ENCODE measurements around the gene ZNF19. TPM values are rescaled to one million over a fixed set of nuclear protein-coding genes. Genes with fewer than 3 reads are reported as not detected.

ZNF19 gene
- total RNA-seq = 1 to 10 TPM; 1.2 to 1.6 TPM

DNA sequence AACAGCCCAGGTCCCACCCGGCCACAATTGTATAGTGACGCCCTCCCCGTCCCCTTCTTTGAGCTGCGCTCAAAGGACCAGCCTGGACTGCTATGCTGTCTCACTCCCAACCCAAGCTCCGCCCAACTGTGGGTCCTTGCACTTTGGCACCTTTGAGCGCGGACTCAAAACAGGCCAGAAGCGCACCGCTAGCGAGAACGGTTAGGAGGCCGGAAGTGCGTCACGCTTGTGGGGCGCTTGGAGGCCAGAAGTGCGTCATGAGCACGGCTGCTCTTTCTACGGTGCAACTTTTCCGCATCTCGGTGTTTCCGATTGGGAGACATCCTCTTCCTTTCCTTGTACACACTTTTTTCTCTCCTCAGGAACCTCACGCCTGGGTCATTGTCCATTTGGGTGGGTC, at the start of gene ZNF19:
Gene ZNF19 (minus strand): TSS at position 203 of the 400 bp plus-strand sequence. CDS start 7,210 bp downstream, outside the sequence.
- intact Hi-C loops (cut with micrococcal nuclease) = loop anchor here (10.0 kb wide), 1 partner anchor 406 kb away; the partner anchor contains the start of gene IST1
- H3K4me1 Mint-ChIP-seq (ENCODE audit: low read depth) = peaks cover 5% of the 10 kb centered on the region
- CTCF ChIA-PET = interaction anchor here (1.2 kb wide), 1 partner anchor 13 kb away, joined by 7 read pairs; no protein-coding TSS in a partner anchor
- no peak for DNase-seq
- no peak within 1 kb of the TSS for H3K27ac Mint-ChIP-seq
- no peaks in the 10 kb centered on the region for H3K9me3 Mint-ChIP-seq
- no peaks in the 10 kb centered on the region for H3K27me3 Mint-ChIP-seq (ENCODE audit: low read depth)
- H3K36me3 Mint-ChIP-seq (ENCODE audit: low read depth) = no peaks in the 10 kb centered on the region
- H3K4me3 Mint-ChIP-seq = no peak within 1 kb of the TSS

DNA sequence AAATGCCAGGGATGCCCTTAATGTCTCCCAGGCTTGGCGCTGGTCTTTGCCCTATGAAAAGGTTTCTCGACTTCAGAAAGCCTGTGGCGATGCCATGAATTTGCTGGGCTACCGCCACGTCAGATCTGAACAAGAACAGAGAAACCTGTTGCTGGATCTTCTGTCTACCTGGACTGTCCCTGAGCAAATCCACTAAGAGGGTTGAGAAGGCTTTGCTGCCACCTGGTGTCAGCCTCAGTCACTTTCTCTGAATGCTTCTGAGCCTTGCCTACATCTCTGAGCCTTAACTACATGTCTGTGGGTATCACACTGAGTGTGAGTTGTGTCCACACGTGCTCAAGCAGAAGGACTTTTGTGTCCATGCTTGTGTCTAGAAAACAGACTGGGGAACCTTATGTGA, 48.5 kb upstream of the ZNF19 start:
- Mint-ChIP-seq H3K27me3 (ENCODE audit: low read depth) (no peaks in the 10 kb centered on the region), H3K4me3 (no peak overlapping the region), H3K4me1 (ENCODE audit: low read depth) (no peaks in the 10 kb centered on the region), H3K36me3 (ENCODE audit: low read depth) (no peaks in the 10 kb centered on the region), H3K9me3 (no peaks in the 10 kb centered on the region), H3K27ac (no peak overlapping the region)
- intact Hi-C loops (cut with micrococcal nuclease) = loop anchor here (1.0 kb wide), 2 partner anchors 58 to 75 kb away; partner anchors contain the start of gene ZNF23
- CTCF ChIA-PET = interaction anchor here (0.9 to 3.2 kb wide), 4 partner anchors 10 to 117 kb away, joined by 3 to 15 read pairs (median 9); no protein-coding TSS in a partner anchor
- DNase-seq = peak; percentile 65

DNA sequence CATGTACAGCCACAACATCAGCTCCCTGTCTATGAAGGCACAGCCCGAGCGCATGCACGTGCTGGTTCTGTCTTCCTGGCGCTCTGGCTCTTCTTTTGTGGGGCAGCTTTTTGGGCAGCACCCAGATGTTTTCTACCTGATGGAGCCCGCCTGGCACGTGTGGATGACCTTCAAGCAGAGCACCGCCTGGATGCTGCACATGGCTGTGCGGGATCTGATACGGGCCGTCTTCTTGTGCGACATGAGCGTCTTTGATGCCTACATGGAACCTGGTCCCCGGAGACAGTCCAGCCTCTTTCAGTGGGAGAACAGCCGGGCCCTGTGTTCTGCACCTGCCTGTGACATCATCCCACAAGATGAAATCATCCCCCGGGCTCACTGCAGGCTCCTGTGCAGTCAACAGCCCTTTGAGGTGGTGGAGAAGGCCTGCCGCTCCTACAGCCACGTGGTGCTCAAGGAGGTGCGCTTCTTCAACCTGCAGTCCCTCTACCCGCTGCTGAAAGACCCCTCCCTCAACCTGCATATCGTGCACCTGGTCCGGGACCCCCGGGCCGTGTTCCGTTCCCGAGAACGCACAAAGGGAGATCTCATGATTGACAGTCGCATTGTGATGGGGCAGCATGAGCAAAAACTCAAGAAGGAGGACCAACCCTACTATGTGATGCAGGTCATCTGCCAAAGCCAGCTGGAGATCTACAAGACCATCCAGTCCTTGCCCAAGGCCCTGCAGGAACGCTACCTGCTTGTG, 47.8 kb upstream of the ZNF19 start:
- CTCF ChIA-PET = interaction anchor here (0.9 to 3.2 kb wide), 2 partner anchors 37 to 48 kb away, joined by 3 to 7 read pairs; no protein-coding TSS in a partner anchor
- no peaks in the 10 kb centered on the region for H3K36me3 Mint-ChIP-seq (ENCODE audit: low read depth)
- intact Hi-C loops (cut with micrococcal nuclease) = loop anchor here (1.0 kb wide), 2 partner anchors 58 to 75 kb away; partner anchors contain the start of gene ZNF23
- no peaks in the 10 kb centered on the region for H3K9me3 Mint-ChIP-seq
- DNase-seq = no peak
- H3K4me1 Mint-ChIP-seq (ENCODE audit: low read depth) = no peaks in the 10 kb centered on the region
- H3K27me3 Mint-ChIP-seq (ENCODE audit: low read depth) = no peaks in the 10 kb centered on the region
- no peak overlapping the region for H3K4me3 Mint-ChIP-seq
- H3K27ac Mint-ChIP-seq = no peak overlapping the region

GRCh38 chr16:71532366-71532765, 43.2 kb upstream of the ZNF19 start:
- Mint-ChIP-seq H3K4me1 (ENCODE audit: low read depth) (no peaks in the 10 kb centered on the region), H3K36me3 (ENCODE audit: low read depth) (no peaks in the 10 kb centered on the region), H3K9me3 (no peaks in the 10 kb centered on the region), H3K4me3 (no peak overlapping the region), H3K27me3 (ENCODE audit: low read depth) (peaks cover 5% of the 10 kb centered on the region), H3K27ac (no peak overlapping the region)
- intact Hi-C loops (cut with micrococcal nuclease) = no loop called here
- DNase-seq = no peak
- CTCF ChIA-PET = interaction anchor here (0.7 kb wide), 1 partner anchor 19 kb away, joined by 3 read pairs; no protein-coding TSS in a partner anchor

- no peak overlapping the region for H3K27ac Mint-ChIP-seq
- CTCF ChIA-PET = interaction anchor here (0.6 kb wide), 2 partner anchors 15 to 69 kb away, joined by 3 read pairs; no protein-coding TSS in a partner anchor
- H3K36me3 Mint-ChIP-seq (ENCODE audit: low read depth) = no peaks in the 10 kb centered on the region
- H3K9me3 Mint-ChIP-seq = no peaks in the 10 kb centered on the region
- no peak overlapping the region for H3K4me3 Mint-ChIP-seq
- intact Hi-C loops (cut with micrococcal nuclease) = no loop called here
- DNase-seq = no peak
- no peaks in the 10 kb centered on the region for H3K4me1 Mint-ChIP-seq (ENCODE audit: low read depth)
- H3K27me3 Mint-ChIP-seq (ENCODE audit: low read depth) = peaks cover 20% of the 10 kb centered on the region
Measured at GRCh38 chr16:71528863-71529262, 39.7 kb upstream of the ZNF19 start.

DNA sequence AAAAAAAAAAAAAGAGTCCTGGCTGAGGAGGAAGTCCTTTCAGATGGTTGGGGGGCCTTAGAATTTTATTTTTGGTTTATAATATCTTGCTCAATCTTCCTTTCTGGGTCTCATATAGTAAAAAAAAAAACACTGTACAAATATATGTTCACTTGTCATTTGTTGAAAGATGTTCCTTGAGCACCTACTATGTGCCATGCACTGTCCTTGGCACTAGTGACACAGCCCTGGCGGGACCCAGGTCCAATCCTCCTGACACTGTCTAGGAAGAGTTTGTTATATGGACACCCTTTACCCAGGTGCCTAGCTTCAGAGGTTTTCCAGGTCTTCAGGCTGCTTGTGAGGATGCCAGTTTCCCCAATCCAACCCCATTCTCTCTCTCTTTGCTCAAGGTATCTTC, 39.1 kb upstream of the ZNF19 start:
- CTCF ChIA-PET = interaction anchor here (0.6 kb wide), 1 partner anchor 69 kb away, joined by 3 read pairs; no protein-coding TSS in a partner anchor
- Mint-ChIP-seq H3K27ac (no peak overlapping the region), H3K9me3 (no peaks in the 10 kb centered on the region), H3K36me3 (ENCODE audit: low read depth) (no peaks in the 10 kb centered on the region), H3K27me3 (ENCODE audit: low read depth) (peaks cover 20% of the 10 kb centered on the region), H3K4me3 (no peak overlapping the region), H3K4me1 (ENCODE audit: low read depth) (no peaks in the 10 kb centered on the region)
- no peak for DNase-seq
- intact Hi-C loops (cut with micrococcal nuclease) = no loop called here

DNA sequence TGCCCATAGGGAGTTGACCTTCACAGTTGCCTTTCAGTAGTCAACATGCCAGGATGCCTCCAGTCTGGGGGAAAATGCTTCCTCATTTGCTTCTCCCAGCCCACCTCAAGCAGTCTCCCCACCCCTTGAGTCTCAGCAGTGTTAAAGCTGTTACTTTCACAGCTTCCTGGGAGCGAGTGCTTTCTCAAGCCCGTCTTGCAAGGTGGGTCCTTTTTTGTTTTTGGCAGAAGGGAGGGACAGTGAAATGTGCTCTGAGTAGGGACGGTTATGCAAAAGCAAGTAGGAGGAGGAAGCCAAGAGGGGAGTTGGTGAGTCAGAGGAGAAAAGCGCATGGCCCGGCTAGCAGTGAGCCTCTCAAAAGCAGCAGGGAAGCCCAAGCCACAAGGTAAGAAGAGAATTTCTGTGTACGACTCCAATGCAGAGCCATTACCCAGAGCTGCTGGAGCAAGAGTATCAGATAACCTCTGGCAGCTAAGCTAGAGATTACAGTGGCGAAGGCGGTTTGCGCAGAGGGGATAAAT, 37.0 kb upstream of the ZNF19 start, which contains the start of gene CHST4:
Gene CHST4 (plus strand): TSS at position 316 of the 521 bp plus-strand sequence. CDS start 10,252 bp downstream, outside the sequence.
- no peak for DNase-seq

GRCh38 chr16:71524566-71525553, 35.7 kb upstream of the ZNF19 start:
- no peak overlapping the region for H3K4me3 Mint-ChIP-seq
- no peaks in the 10 kb centered on the region for H3K4me1 Mint-ChIP-seq (ENCODE audit: low read depth)
- CTCF ChIA-PET = interaction anchor here (0.5 kb wide), 1 partner anchor 81 kb away, joined by 4 read pairs; no protein-coding TSS in a partner anchor
- no peaks in the 10 kb centered on the region for H3K9me3 Mint-ChIP-seq
- no peak for DNase-seq
- H3K27me3 Mint-ChIP-seq (ENCODE audit: low read depth) = peaks cover 20% of the 10 kb centered on the region
- no peak overlapping the region for H3K27ac Mint-ChIP-seq
- H3K36me3 Mint-ChIP-seq (ENCODE audit: low read depth) = no peaks in the 10 kb centered on the region
- intact Hi-C loops (cut with micrococcal nuclease) = no loop called here

More for the DNA sequence above, 37.0 kb upstream of the ZNF19 start, which contains the start of gene CHST4:
- CTCF ChIA-PET = interaction anchor here (1.1 to 2.0 kb wide), 3 partner anchors 13 to 113 kb away, joined by 3 to 10 read pairs (median 3); no protein-coding TSS in a partner anchor
- Mint-ChIP-seq H3K36me3 (ENCODE audit: low read depth) (no peaks in the 10 kb centered on the region), H3K4me1 (ENCODE audit: low read depth) (no peaks in the 10 kb centered on the region), H3K27me3 (ENCODE audit: low read depth) (peaks cover 20% of the 10 kb centered on the region), H3K9me3 (no peaks in the 10 kb centered on the region), H3K4me3 (no peak within 1 kb of the TSS), H3K27ac (no peak within 1 kb of the TSS)
- intact Hi-C loops (cut with micrococcal nuclease) = no loop called here

DNA sequence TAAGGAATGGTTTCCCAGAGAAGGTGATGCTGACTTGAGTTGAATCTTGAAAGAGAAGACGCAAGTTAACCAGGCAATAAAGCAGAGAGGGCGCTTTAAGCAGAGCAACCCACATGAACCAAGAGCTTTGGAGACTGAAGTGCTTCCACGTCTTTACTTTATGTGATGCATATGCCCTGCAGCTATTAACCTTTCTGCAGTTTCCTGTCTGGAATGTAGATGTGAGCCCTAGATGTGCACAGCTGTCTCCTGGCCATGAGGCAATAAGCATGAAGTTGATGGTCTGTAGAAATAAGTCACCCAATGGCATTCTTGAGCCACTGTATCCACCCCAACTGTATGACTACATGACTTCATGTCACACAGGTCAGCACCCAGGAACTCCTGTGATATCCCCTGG, 31.4 kb upstream of the ZNF19 start:
- DNase-seq = no peak
- CTCF ChIA-PET = interaction anchor here (0.9 to 1.2 kb wide), 3 partner anchors 20 to 108 kb away, joined by 3 to 5 read pairs (median 4); no protein-coding TSS in a partner anchor
- Mint-ChIP-seq H3K9me3 (no peaks in the 10 kb centered on the region), H3K4me1 (ENCODE audit: low read depth) (no peaks in the 10 kb centered on the region), H3K4me3 (no peak overlapping the region), H3K27me3 (ENCODE audit: low read depth) (peaks cover 2% of the 10 kb centered on the region), H3K27ac (no peak overlapping the region), H3K36me3 (ENCODE audit: low read depth) (no peaks in the 10 kb centered on the region)
- intact Hi-C loops (cut with micrococcal nuclease) = no loop called here

DNA sequence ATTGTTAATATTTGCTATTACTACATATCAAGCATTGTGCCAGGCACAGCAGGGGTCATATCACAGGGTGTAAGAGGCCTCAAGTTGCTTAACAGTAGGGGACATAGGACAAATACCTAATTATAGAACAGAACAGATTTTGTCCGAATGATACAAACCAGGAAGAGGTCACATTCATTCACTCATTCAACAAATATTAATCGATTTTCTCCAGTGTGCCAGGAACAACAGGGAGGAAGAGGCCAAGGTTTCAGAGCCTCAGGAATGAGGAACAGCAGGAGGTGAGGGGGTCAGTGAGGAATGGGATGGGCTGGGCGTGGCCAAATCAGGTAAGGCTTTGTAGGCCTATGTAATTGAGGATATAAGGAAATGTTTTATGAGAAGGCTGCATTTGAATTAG, 25.9 kb upstream of the ZNF19 start:
- Mint-ChIP-seq H3K4me3 (no peak overlapping the region), H3K27ac (no peak overlapping the region), H3K36me3 (ENCODE audit: low read depth) (no peaks in the 10 kb centered on the region), H3K4me1 (ENCODE audit: low read depth) (no peaks in the 10 kb centered on the region), H3K27me3 (ENCODE audit: low read depth) (no peaks in the 10 kb centered on the region), H3K9me3 (no peaks in the 10 kb centered on the region)
- intact Hi-C loops (cut with micrococcal nuclease) = no loop called here
- CTCF ChIA-PET = no interaction called here
- DNase-seq = no peak

DNA sequence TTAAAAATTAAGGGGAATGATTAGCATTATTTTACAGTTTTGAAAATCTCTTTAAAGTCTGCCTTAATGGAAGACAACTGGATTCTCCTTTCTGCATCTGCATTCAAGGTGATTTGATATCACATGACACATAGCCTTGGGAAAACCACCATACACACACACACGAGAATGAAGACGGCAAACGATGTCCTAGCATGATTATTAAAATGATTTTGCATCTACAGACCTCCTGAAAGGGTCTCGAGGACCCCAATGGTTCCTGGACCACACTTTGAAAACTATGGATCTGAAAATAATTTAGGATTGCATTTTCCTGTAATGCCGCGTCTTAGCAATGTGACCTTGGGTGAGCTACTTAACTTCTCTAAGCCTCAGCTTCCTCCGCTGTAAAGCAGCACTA, 25.4 kb upstream of the ZNF19 start:
- no peaks in the 10 kb centered on the region for H3K36me3 Mint-ChIP-seq (ENCODE audit: low read depth)
- DNase-seq = no peak
- no peaks in the 10 kb centered on the region for H3K27me3 Mint-ChIP-seq (ENCODE audit: low read depth)
- H3K9me3 Mint-ChIP-seq = no peaks in the 10 kb centered on the region
- no peak overlapping the region for H3K4me3 Mint-ChIP-seq
- intact Hi-C loops (cut with micrococcal nuclease) = no loop called here
- CTCF ChIA-PET = interaction anchor here (1.1 kb wide), 1 partner anchor 13 kb away, joined by 4 read pairs; no protein-coding TSS in a partner anchor
- no peak overlapping the region for H3K27ac Mint-ChIP-seq
- no peaks in the 10 kb centered on the region for H3K4me1 Mint-ChIP-seq (ENCODE audit: low read depth)
